T-helper 1 cell treated with Interleukin-12 subunit alpha and Interleukin-12 subunit beta and Interleukin-4 antibody, amounts not matched to agents 30 ng/mL and 1 ng/mL, for 36 hours (primary cell): ENCODE data around the gene ZNF197. TPM values are rescaled to one million over a fixed set of nuclear protein-coding genes. Genes with fewer than 3 reads are reported as not detected.
"Not testable (repeated sequence)": the region's sequence is repeated elsewhere in the genome, so short reads cannot be mapped to it uniquely, and the experiment has no call there.

Experiments
- intact Hi-C: fragments of 100-400 bp; cut with micrococcal nuclease; formaldehyde crosslinking; loops from one replicate; pipeline ENCODE4 v1.15.1; 2024
- total RNA-seq: library from RNA; stranded (reverse); gene quantifications from 2 replicates; pipeline ENCODE4 v1.2.3, GENCODE V29; 2022

ZNF197 gene
- total RNA-seq, 1 donor from 2014 or later = 13.9 TPM

DNA sequence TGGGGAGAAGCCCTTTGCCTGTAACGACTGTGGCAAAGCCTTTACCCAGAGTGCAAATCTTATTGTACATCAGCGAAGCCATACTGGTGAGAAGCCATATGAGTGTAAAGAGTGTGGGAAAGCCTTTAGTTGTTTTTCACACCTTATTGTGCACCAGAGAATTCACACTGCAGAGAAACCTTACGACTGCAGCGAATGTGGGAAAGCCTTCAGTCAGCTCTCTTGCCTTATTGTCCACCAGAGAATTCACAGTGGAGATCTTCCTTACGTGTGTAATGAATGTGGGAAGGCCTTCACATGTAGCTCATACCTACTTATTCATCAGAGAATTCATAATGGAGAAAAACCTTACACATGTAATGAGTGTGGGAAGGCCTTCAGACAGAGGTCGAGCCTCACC lies 34.6 kb downstream of the ZNF197 start:
- intact Hi-C loops = no loop called here

GRCh38 chr3:44661189-44661588 lies 36.4 kb downstream of the ZNF197 start:
- intact Hi-C loops = no loop called here

- intact Hi-C loops = no loop called here
Measured at GRCh38 chr3:44665173-44665572, 40.3 kb downstream of the ZNF197 start.

DNA sequence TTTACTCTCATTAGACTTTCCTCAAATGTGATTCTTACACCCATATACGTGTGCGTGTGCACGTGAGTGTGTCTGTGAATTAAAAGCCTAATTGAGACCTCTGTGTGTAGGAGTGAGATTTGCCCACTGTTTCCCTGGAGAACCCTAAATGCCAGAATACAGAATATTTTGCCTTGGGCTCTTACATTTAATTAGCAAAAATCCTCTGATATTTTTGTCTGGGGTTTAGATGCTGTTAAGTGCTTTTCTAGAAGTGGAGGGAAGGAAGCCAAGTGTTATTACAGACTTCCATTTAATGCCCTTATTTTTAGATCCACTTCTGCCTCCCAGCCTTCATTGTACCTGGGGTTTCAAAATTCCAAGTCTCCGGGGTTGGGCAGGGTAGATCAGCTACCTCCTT lies 41.5 kb downstream of the ZNF197 start:
- intact Hi-C loops = no loop called here

GRCh38 chr3:44669760-44670159 lies 44.9 kb downstream of the ZNF197 start:
- intact Hi-C loops = no loop called here

DNA sequence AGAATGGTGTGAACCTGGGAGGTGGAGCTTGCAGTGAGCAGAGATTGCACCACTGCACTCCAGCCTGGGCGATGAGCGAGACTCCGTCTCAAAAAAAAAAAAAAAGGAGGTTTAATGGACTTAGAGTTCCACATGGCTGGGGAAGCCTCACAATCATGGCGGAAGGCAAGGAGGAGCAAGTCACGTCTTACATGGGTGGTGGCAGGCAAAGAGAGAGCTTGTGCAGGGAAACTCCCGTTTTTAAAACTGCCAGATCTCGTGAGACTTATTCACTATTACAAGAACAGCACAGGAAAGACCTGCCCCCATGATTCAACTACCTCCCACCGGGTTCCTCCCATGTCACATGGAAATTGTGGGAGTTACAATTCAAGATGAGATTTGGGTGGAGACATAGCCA lies 48.6 kb downstream of the ZNF197 start:
- intact Hi-C loops = not testable (repeated sequence)

DNA sequence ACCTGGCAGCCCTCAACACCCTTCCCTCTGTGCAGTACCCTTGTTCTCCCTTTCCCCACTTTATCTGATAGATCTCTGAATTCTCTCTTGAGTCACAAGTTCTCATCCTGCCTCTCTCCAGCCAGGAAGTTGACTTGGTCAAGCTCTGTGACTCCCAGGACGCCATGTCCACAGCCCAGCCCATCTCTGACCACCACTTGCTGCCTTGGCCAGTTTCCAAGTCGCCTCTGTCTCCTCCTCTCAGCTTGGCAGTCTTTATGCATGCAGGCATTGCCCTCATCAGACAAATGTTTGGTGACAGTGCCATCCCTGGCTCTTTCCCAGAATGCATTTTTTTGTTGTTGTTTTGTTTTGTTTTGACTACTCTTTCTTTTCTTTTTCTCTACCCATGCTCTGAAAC lies 49.4 kb downstream of the ZNF197 start:
- intact Hi-C loops = no loop called here

GRCh38 chr3:44678480-44679116 lies 53.8 kb downstream of the ZNF197 start:
- intact Hi-C loops = no loop called here

DNA sequence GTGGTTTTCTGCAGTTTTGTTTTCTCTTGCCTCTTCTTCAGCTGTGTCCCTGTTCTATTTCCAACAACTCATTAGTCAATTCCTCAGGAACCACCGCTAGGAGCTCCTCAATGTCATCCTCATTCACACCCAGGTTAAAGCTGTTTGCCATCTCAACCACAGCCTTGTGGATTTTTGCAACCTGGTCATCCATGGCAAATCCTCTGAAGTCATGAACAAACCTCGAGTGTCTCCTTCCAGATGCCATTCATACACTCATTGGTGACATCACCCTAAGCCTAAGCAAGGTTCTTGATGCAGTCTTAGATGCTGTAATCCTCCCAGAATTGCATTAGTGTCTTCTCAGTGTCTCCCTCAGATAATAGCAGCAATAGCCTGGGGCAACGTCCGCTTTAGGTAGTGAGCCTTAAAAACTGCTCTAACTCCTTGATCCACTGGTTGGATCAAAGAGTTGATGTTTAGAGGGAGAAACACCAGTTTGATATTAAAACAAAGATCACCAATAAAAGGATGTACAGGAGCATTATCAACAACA lies 56.2 kb downstream of the ZNF197 start:
- intact Hi-C loops = no loop called here

DNA sequence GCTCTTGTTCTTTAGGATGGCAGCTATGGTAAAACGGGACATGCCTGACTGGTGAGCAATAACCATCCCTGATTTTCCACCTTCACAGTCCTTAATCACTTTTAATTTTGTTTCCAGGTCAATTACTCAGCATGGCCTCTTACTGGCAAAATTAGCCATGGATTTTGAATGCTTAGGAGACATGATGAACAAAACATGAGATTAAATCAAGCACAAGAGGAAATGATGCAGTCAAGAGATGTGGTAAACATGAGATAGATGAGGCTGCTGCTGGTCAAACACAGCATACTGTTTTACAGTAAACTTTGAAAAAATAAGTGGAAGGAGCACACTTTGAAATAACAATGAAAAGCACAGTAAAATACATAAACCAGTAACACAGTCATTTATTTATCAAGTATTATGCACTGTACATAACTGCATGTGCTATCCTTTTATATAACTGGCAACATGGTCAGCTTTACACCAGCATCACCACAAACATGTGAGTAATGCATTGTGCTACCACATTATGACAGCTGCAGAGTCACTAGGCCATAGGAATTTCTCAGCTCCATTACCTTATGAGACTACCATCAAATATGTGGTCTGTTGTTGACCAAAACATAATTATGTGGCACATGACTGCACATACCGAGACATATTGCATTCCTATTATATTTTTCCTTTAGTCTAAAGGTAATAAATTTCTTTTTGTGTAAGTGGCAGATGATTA lies 57.5 kb downstream of the ZNF197 start:
- intact Hi-C loops = no loop called here

- intact Hi-C loops = loop anchor here (2.0 kb wide), 1 partner anchor 44 kb away; the partner anchor contains the start of gene ZNF501
Measured at GRCh38 chr3:44685128-44685800, 60.4 kb downstream of the ZNF197 start.

GRCh38 chr3:44687898-44688297 lies 63.1 kb downstream of the ZNF197 start:
- intact Hi-C loops = no loop called here

Other genes with a start within 250 kb of the ZNF197 start
- 23.0 and 23.8 TPM in 2 replicates for gene ZNF445, start 147.4 kb upstream of the ZNF197 start, total RNA-seq
- gene ZKSCAN7, start 69.8 kb upstream of the ZNF197 start, total RNA-seq = 0.88 and 1.0 TPM in 2 replicates
- gene ZNF660, start 40.1 kb upstream of the ZNF197 start, total RNA-seq = 0.29 and 0.44 TPM in 2 replicates
- 3.5 and 5.2 TPM in 2 replicates for gene ZNF35, start 23.7 kb downstream of the ZNF197 start, total RNA-seq
- 0.49 and 0.56 TPM in 2 replicates for gene ZNF502, start 87.6 kb downstream of the ZNF197 start, total RNA-seq
- 1.2 and 2.5 TPM in 2 replicates for gene ZNF501, start 104.6 kb downstream of the ZNF197 start, total RNA-seq
- gene KIAA1143, start 136.6 kb downstream of the ZNF197 start, total RNA-seq = 30.3 and 32.7 TPM in 2 replicates
- gene KIF15, start 136.8 kb downstream of the ZNF197 start, total RNA-seq = 29.5 and 30.2 TPM in 2 replicates
- gene TMEM42, start 236.9 kb downstream of the ZNF197 start, total RNA-seq = 10.5 and 11.1 TPM in 2 replicates
- gene TGM4, start 249.6 kb downstream of the ZNF197 start, total RNA-seq = not detected in 2 replicates